Pulmonary artery endothelial cell (primary cell): ENCODE results near the gene FANCI. TPM values are rescaled to one million over a fixed set of nuclear protein-coding genes. Genes with fewer than 3 reads are reported as not detected.

Experiments used
- DNase-seq: peaks from one replicate; pipeline ENCODE4 v3.0.0-alpha.2; 2011; ENCODE audit warnings: low read depth, low spot score
- total RNA-seq: library from RNA; depleted of rRNA; stranded (reverse); fragments of >200 nt; gene quantifications from 2 replicates; pipeline ENCODE4 v1.2.3, GENCODE V29; 2014

FANCI gene
- total RNA-seq, 1 donor from 2014 or later, result 36.5 TPM

DNA sequence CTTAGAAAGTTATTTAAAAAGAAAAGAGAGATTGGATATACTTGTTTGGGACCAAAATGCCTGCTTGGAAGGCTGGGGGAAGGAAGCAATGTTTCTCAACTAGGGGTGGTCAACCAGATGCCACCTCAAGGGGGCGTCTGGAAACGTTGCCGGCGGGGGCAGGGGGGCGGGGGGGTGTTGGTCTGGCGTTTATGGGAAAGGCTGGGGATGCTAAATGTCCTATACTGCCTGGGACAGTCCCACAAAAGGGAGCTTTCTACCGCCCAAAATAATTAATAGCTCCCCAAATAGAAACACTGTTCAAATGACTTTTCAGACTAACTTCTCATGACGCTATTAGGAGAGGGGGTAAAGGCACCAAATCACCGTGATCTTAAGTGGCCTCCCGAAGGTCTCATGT, 88.7 kb downstream of the FANCI start:
- no peak for DNase-seq

DNA sequence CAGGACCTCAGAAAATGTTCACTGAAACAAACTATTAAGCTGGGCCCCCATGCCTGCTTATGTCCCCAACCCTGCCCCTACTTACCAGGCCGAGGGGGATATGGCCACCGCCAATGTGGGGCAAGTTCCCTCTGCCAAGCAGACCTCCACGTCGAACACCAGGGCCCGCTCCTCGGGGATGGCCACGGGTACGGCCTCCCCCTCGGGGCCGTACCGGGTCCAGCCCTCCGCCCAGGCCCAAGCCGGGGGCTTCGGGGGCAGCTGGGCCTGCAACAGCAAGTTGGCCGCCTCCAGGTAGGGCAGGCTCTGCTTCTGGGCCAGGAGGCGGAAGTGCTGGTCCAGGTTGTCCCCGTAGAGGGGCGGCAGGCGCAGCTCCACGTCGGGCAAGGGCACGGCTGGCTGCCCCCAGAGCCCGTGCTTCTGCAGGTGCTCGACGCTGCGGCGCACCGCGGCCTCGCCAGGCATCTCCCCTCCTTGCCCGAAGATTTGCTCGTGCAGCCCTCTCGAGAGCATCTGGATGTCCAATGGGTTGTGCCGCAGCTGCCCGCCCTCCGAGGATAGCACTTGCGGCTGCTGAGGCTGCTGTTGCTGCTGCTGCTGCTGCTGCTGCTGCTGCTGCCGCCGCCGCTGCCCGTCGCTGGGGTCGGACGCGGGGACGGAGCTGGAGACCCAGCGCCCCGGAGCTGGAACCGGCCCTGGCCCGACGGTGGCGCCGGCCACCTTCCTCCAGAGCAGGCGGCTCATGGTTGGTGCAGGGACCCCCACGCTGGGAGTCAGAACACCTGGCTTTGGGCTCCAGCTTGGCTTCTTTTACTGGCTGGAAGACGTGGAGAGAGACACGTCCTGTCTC, 89.5 kb downstream of the FANCI start:
- no peak for DNase-seq

DNA sequence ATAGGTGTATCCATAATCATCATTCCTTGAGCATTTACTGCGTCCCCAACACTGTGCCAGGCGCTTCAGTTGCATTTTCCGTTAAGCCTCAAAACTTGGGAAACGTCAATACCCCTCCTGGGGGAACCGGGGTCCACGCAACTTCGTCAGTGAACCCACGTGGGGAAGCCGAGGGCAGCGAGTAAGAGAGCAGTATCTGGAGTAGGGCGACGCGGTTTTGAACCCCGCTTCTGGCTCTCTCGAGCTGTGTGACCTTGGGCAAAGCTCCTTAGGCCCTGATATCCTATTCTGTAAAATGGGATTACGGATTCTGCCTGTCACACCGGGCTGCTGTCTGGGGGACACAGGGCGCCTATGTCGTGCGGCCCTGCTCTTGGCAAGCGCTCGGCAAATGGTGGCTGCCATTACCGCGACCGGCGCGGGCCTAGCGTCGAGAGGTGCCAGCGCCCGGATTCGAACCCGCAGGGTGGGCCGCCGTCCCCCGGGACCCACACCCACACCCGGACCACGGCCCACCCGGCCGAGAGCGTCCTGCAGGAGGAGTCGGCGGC, 90.3 kb downstream of the FANCI start:
- DNase-seq, result no peak

DNA sequence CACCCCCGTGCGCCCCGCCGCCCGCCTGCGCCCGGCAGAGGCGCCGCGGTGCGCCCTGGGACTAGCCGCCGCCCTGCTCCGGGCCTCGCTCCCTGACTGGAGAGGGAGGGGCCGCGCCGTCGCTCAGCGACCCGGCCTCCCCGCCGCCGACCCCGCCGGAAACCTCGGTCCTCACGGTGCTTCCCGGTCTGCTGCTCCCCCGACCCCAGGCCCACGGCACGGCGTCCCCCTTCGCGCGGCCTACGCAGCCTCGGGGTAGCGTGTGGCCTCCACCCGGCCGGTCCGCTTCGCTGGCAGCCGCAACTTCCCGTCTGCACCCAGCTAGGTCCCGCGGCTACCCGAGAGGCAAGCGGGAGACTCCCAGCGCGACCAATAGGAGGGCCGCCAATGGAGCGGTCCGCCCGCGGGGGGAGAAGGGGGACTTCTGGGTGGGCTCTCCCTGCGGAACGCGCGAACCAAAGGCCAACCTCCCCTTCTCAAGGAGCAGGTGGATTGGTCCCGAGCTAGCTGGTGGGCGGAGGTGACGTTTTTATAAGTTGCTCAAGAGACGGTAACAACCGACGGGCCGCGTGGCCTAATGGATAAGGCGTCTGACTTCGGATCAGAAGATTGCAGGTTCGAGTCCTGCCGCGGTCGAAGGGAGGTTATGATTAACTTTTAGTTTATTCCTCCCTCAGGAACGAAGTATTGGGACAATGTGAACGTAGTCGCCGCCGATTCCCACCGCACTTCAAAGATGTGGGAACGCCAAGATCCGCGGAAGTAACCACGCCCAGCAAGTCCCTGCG, 90.9 kb downstream of the FANCI start, which contains the start of gene POLG:
POLG (minus strand) TSS at position 315 of the 788 bp plus-strand sequence. CDS start 1,070 bp downstream, outside the sequence.
- DNase-seq, result peak; percentile 97

DNA sequence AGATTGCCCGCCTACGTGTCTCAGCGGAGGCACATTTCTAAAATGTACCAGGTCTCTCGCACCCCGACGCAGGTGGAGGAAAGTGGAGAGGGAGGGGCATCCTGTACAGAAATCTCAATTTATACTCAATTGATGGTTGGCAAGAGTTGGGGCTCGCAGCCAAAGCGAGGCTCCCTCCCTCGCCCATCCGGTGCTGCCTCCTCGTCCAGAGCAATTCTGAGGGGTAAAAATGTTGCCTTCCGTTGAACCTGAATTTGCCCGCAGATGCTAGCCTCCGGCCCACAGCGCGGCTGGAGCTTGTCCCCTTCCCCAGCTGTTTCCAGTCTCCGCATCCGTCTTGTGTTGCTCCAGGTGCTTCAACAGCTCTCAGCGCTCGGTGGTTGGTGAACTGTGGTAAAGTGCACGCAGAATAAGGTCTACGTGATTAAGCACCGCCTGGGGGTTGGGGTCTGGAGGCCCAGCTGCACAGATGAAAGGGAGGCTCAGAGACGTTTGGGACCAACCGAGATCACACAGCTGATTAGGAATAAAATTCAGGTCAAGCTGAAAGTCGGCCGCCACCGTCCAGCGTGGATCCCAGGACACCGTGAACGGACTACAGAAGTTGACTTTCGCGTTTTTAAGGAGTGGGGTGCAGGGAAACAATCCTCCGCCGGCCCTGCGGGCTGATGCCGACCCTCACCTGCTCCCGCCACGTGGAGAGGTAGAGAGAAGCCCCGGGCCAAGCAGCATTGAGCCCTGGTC, 91.7 kb downstream of the FANCI start:
- no peak for DNase-seq

DNA sequence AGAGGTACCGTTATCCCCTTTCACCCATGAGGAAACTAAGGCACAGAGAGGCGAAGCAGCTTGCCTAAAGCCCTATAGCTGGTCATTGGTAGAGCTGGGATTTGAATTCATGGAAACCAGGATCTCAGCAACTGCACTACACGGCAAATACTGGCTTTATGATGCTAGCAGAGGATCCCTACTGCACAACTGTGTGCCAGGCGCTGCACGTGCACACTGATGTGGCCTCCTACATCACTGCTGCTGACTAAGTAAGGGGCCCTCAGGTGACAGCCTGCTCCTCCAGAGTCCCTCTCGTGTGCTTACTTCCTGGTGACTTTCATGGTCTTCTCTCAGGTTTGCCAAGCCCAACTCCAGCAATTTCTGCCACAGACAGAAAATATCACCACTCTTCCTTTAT, 94.3 kb downstream of the FANCI start:
- DNase-seq, result no peak

DNA sequence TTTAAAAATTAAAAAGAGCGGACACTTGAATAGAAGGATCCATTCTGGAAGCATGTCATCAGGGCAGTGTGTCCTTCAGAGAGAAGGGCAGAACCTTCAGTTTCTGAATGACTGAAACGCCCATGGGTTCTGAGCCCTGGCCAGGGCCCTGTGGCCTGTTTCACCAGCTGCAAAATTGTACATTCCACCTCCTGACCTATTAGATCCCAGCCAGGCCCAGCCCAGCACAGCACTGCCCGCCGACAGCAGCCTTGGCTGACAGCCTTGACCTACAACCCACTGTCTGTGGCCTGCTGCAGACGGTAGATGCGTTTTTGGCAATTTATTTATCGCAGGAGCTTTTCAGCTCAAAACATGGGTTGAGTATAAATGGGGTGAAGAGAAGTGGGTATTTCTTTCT, 96.8 kb downstream of the FANCI start:
- DNase-seq, result no peak

DNA sequence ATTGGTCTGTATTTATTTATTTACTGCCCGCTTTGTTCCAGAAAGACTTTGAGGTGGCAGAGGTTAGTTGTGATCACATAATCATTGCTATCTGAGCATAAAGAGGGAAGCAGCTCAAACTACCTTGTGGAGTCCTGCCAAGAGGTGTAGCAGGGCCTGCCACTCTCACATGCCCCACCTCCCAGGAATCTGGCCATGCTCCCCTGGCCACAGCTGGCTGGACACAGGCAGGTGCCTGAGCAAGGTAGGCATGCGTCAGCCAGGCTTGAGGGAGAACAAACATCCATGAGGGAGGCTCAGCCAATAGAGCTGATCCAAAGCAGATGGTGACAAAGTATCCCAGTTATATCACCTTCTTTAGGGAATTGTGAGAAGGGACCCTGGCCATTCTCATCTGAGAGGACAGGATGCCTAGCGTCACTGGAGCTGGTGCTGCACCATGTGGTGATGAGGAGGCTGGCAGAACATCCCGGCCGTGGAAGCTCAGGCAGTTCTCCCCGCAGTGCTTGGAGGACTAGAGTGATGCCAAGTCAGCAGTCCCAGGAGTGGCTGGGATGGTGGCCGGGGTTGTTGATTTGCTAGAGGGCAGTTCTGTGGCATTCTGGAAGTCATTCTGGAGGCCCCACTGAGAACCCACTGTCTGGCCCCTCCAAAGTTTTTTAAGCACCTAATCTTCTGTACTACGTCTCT, 97.7 kb downstream of the FANCI start:
- no peak for DNase-seq

DNA sequence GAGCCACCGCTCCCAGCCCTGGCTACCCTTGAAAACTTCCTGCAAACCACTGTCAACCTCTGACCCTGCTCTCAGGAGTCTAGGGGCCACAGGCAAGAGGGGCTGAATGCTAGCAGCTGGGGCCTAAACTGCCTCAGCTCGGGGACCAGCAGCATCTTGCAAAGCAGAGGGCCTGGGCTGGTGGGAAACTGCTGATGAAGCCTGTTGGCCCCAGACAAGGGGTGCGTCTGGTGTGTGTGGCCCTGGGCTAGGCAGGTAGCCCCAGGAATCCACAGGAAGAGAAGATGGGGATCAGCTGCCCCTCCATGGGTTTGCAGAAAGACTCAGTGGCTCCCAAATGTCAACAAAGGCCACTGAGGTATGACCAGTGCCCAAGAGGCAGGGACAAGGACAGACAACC, 99.1 kb downstream of the FANCI start:
- DNase-seq, result no peak

DNA sequence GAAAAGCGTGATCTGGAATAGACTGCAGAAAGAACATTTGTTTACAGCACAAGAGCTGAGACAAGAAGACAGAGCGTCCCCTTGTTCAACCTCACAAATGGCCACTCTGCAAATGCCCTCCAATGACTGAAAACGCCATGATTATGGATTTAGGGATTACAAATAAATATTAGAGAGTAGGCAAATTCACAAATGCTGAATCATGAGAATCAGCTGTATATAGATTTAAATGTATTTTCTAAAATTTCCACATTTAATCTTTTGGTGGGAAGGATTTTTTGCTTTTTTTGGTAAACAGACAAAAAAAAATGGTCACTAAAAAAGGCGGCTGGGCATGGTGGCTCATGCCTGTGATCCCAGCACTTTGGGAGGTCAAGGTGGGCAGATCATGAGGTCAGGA, 101.5 kb downstream of the FANCI start:
- no peak for DNase-seq

DNA sequence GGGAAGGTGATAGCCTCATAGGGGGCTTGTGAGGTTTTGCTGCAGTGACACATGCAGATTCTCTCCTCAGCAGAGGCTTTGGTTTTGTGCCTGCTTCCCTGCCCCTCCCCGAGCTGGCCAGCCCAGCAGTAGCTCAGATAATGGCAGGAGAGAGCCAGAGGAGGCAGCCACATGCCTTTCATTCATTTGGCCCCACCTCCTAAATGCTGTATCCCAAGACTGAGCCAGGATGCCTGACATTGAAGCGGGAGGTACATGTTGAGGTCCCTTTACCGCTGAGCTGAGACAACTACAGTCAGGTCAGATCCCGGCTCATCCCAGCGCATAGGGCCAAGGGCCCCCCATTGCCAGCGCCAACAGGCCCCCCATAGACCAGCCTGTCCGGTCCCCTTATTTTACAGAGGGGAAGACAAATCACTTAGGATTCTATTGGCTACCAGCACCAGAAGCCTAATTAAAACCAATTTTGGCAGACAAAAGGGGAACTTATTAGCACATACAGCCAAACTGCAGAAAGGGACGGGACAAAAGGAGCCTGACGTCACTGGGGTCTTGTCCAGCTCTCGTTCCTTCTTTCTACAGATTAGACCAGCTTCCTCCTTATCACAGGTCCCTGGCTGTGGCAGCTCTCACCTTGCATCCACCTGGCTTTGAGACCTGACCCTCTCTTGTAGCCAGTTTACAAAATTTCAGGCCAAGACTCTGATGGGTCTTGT, 102.9 kb downstream of the FANCI start:
- DNase-seq, result no peak

DNA sequence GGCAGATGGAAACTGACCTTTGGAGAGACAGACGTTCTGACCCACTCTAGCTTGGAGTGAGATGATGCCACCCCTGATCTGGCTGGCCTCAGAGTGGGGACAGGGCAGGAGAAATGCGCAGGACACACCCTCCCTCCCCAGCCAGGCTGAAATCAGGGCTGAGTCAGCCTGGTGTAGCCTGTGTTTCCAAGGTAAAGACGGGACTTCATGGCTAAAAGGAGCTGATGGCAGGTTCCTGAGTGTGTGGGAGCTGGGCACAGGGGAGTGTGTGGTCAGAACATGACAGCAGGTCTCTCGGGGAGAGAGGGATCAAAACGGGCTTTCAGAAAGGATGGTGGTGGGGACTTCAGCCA, 105.4 kb downstream of the FANCI start:
- no peak for DNase-seq

DNA sequence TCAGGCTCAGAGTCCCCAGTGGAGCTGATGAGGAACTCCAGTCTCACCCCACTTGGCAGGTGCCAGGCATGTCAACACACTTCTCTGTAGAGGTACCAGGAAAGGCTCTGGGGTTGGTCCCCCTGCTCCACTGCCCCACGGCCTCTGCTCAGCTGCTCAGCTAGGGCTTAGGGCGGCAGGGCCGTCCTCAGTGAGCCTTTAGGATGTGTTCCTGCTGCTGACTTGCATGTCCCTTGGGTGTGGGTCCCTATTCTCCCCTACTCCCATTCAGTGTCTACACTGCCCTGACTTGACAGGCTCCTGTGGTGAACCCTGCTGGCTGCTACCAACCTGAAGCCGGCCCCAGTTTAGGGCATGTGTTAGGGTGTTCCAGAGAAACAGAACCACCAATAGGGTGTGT, 108.7 kb downstream of the FANCI start:
- DNase-seq, result no peak

DNA sequence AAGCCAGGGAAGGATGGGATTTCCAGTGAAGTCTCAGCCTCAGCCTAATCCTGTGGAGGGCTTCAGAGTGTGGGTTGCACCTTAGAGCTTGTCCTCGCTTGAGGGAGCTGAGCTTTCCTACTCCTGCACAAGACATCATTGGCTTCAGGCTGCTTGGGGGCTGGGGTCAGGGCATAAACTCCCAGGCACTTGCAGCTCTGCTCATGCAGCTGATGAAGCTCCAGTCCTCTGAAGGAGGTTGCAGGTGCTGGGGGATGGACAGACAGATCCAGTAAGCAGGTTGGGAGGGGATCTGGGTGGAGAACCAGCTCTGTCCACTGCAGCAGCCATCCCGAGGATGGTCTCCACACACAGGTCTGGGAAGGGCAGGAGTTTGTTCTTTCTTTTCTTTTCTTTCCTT, 110.2 kb downstream of the FANCI start:
- no peak for DNase-seq

DNA sequence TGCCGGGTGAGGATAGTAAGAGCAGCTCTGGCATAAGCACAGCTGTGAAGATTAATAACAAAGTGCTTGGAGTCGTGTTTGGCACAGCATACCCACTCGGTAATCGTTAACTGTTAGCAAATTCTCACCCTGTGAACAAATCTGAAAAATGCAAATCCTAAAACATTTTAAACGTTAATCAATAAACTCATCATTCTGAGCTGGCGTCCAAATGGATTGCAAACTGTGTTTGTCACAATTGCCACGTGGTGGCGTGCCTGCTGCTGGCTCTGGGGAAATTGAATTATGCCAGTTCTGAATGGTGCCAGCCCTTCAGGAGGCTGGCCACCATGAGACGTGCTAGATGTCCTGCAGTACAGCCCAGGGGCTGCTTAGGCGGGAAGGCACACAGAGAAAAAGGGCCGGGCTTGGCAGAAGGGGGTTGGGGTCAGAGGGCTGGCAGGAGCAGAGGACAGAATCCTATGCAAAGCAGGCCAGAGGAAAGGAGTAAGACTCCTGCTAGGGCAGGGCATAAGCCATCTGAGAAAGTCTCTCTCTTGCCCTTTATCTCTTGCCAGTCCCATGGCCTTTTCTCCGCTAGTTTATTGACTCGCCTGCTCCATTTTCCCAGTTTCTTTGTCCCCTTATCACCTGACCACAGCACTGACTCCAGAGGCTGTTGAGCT, 113.0 kb downstream of the FANCI start:
- no peak for DNase-seq

DNA sequence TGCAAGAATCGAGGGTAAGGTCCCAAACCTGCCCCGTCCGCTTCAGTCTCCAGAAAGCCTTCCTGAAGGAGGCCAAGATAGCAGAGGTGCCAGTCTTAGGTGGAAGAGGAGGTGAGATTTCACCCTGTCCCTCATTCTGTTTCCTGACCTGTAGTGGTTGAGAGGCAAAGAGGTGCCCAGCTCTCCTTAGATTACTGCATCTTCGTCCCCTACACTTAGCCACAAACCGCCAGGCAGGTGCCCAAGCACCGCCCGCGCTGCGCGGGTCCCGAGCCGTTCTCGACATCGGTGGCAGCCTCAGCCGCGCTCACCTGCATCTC, 114.6 kb downstream of the FANCI start:
- DNase-seq, result no peak

DNA sequence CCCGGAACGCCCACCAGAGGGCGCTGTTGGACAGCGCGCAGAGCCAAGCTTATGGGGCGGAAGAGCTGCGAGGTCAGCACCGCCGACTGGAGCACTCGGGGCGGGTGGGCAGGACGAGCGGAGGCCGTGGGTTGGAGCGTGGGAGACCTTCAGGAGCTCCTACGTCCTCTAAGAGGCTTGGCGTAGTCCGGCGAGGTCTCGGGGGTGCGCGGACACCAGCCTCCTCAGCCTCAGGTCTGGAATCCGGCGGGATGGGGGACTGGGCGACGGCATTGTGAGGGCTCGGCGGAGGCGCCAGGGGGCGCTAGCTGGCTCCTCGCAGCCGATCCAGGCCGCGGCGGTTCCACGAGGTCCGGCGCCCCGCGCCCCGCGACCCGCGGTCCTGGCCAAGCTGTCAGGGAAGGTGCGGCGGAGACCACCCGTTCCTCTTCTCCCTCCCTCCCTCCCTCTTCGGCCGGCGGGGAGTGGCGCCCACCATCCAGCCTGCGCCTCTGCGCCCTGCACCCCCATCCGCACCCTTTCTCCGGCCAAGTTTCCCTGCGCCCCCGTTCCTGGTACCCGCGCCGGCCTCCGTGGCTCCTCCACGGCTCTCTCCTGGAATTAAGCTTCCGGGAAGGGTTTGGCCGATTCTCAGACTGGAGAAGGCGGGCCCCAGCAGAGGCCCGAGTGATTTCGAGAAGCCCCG, 115.1 kb downstream of the FANCI start:
- no peak for DNase-seq

DNA sequence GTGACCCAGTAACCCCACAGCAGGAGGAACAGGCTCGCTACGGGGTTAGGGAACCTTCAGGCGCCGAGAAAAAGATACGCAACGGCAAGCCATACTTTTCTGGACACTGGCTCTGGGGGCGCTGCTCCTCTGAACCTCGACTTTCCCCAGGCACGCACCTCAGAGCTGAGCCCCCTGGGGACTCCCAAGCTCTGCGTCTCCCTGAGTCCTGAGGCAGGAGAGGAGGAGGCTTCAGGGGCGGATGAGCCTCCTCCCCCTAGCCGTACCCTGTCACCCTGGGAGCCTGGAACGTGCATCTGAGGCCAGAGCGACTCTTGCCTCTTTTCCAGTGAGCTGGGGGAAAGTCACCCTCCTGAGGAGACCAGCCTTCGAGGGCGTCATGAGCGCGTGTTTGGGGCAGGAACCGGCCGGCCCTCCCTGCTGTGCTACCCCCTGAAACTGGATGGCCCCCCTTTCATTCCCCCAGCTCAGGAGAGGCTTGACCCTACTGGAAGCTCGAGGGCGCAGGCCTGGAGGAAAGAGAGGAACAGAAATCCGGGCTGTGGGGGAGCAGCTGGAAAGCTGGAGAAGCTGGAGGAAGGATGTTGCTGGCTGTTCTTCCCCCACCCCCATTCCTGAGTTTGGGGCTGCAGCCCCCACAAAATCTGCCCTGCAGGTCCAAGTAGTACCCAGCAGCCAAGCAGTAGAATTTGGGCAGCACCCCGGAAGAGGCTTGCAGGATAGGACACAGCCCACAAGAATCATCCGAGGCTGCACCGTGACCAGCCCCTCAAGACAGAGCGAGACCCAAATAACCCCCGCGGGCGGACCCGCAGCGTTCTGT, 115.9 kb downstream of the FANCI start:
- DNase-seq, result no peak
